GM04504 (cell line): ENCODE results near the gene ABCB7.
"Not testable (repeated sequence)": the region's sequence is repeated elsewhere in the genome, so short reads cannot be mapped to it uniquely, and the experiment has no call there.

Experiments
- DNase-seq: peaks from one replicate; pipeline ENCODE4 v3.0.0-alpha.2; 2012; ENCODE audit warnings: low read depth

The ABCB7 gene

DNA sequence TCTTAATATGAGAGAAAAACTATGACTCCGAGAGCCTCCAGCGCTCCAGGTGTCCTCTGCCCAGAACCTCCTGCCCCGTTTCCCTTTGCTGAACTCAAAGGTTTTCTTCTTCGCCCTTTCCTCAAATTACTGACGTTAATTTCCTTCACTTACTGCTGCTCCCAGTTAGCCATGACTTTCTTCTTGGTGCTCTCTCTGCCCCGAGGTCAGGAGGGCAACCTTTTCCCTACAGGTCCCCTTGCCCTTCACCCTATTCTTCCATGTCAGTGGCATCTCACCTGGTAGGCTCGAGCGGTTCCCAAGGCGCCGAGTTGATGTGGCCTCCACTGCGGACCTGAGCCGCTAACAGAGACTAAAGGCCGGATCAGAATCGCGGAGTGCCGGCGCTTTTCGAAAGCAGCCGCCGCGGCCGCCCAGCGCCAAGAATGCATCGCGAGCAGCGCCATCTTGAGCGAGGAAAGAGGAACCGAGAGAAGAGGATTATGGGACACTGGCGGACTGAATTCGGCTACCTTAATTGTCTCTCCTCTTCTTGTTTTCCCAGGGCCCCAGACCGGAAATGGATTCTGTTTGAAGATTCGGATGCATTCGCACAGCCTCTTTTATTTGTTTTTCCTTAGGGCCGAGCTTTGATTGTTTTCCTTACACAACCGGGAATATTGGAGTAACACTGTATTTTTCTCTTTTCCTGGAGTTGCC is at the start of gene ABCB7:
Gene ABCB7 (minus strand): TSS at position 457 of the 699 bp plus-strand sequence. CDS start 11 bp downstream, at position 446.
- peak; percentile 46 for DNase-seq

DNA sequence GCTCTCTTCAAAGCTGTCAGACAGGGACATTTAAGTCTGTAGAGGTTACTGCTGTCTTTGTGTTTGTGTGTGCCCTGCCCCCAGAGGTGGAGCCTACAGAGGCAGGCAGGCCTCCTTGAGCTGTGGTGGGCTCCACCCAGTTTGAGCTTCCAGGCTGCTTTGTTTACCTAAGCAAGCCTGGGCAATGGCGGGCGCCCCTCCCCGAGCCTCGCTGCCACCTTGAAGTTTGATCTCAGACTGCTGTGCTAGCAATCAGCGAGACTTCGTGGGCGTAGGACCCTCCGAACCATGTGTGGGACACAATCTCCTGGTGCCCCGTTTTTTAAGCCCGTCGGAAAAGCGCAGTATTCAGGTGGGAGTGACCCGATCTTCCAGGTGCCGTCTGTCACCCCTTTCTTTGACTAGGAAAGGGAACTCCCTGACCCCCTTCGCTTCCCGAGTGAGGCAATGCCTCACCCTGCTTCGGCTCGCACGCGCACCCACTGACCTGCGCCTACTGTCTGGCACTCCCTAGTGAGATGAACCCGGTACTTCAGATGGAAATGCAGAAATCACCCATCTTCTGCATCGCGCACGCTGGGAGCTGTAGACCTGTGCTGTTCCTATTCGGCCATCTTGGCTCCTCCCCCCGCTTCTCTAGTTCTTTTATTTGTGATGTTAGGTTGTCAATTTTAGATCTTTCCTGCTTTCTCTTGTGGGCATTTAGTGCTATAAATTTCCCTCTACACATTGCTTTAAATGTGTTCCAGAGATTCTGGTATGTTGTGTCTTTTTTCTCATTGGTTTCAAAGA is 32.5 kb upstream of the ABCB7 start:
- DNase-seq: not testable (repeated sequence)

- DNase-seq: peak; percentile 7
These were observed 25.6 kb upstream of the ABCB7 start for GRCh38 chrX:75181721-75182120.

DNA sequence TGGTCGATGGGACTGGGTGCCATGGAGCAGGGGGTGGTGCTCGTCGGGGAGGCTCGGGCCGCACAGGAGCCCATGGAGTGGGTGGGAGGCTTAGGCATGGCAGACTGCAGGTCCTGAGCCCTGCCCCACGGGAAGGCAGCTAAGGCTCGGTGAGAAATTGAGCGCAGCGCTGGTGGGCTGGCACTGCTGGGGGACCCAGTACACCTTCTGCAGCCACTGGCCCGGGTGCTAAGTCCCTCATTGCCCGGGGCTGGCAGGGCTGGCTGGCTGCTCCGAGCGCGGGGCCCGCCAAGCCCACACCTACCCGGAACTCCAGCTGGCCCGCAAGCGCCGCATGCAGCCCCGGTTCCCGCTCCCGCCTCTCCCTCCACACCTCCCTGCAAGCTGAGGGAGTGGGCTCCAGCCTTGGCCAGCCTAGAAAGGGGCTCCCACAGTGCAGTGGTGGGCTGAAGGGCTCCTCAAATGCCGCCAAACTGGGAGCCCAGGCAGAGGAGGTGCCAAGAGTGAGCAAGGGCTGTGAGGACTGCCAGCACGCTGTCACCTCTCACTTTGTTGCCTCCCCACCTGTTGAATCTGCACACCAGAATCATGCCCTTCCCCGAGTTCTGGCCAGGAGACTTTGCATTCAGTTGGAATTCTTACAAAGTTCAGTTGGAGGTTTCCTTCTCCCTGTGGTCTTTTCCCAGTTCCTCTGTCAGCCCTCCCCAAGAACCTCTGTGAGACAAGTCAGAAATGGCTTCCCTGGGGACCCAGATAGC is 23.6 kb upstream of the ABCB7 start:
- not testable (repeated sequence) for DNase-seq

GRCh38 chrX:75172257-75172890 is 16.3 kb upstream of the ABCB7 start:
- DNase-seq: not testable (repeated sequence)

GRCh38 chrX:75158054-75158453 is 2.0 kb upstream of the ABCB7 start:
- DNase-seq: no peak

DNA sequence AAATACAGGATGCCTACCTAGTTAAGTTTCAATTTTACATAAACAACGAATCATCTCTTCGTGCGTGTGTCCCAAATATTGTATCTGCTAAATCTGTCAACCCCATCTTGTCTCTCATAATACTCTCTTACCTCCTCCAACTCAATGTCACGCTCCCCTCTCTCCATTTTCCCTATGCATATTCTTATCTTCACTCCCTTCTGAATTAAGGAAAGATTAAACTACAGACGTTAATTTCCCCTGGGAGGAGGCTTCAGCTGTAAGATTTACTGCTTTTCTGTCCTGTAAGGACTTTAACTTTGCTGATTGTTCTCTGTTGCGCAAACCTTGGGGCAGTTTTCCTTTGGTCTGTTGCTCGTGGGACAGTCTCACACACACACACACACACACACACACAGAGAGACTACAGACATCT is 455 bp upstream of the ABCB7 start:
- peak; percentile 18 for DNase-seq

- no peak for DNase-seq
These were observed 646 bp downstream of the ABCB7 start for GRCh38 chrX:75155447-75155826.

DNA sequence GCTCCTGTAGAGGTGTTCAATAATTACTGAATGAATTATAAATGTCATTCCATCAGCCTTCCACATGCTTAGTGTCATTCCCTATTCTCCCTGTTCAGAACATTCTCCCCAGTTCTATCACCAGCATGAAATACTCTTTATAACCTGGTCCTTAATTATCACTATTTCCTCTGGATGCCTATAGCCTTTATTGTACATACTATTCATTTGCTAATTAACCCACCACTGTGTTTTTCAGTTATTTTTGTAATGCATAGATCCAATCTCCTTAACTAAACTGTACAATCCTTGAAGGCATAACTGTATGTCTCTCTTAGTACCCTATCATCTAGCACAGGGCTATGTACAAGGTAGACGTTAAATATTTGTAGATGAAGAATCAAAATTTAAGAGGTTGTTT is 1.2 kb downstream of the ABCB7 start:
- DNase-seq: no peak

GRCh38 chrX:75151827-75152592 is 4.1 kb downstream of the ABCB7 start:
- DNase-seq: no peak

GRCh38 chrX:75149654-75150053 is 6.4 kb downstream of the ABCB7 start:
- no peak for DNase-seq

GRCh38 chrX:75132672-75133071 is 23.4 kb downstream of the ABCB7 start:
- no peak for DNase-seq

DNA sequence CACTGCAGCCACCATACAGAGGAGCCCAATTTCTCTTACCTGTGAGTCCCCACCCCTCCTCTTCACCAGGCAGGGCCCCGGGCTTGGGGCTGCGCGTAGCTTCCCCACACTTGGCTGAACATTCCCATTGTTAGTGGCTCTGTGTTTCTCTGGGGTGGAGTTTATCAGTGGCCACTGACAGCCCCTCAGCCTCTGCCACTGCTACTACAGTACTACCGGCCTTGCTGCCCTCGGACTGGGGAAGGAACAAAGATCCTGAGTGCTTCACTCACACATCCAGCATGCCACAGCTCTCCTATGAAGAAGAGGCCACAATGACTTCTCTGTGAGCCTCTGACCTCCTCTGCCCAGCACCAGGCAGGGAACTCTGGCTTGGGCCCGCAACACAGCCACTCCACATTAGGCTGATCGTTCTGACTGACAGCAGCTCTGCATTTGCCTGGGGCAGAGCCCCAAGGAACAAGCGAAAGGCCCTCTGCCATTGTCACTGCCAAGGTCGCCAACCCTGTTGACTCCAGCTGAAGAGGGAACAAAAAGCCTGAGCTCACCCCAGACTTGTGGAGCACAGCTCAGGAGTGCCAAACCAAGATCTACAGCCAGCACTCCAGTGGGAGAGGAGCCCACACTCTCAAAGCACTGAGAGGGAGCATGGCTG is 24.0 kb downstream of the ABCB7 start:
- no peak for DNase-seq

DNA sequence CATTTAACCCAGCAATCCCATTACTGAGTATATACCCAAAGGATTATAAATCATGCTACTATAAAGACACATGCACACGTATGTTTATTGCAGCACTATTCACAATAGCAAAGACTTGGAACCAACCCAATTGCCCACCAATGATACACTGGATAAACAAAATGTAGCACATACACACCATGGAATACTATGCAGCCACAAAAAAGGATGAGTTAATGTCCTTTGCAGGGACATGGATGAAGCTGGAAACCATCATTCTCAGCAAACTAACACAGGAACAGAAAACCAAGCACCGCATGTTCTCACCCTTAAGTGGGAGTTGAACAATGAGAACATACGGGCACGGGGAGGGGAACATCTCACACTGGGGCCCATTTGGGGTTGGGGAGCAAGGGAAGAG is 27.0 kb downstream of the ABCB7 start:
- not testable (repeated sequence) for DNase-seq

GRCh38 chrX:75118296-75118695 is 37.8 kb downstream of the ABCB7 start:
- no peak for DNase-seq

- DNase-seq: no peak
These were observed 40.2 kb downstream of the ABCB7 start for GRCh38 chrX:75115707-75116413.

DNA sequence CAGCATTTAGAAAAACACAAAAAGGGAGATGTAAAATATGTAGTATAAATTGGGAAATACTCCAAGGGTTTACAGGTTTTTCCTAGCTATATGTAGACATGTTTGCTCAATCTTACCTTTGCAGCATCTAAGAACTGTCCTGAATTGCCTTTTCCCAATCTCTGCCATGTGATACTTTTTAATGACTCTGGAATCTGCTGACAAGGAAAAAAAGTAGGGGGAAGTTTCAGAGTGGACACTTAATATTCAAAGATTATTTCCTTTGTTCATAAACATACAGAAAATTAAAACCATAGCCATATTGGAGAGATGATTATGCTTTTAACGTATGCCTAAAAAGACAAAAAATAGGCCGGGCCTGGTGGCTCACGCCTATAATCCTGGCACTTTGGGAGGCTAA is 41.4 kb downstream of the ABCB7 start:
- DNase-seq: no peak

- no peak for DNase-seq
These were observed 42.4 kb downstream of the ABCB7 start for GRCh38 chrX:75113664-75114063.

DNA sequence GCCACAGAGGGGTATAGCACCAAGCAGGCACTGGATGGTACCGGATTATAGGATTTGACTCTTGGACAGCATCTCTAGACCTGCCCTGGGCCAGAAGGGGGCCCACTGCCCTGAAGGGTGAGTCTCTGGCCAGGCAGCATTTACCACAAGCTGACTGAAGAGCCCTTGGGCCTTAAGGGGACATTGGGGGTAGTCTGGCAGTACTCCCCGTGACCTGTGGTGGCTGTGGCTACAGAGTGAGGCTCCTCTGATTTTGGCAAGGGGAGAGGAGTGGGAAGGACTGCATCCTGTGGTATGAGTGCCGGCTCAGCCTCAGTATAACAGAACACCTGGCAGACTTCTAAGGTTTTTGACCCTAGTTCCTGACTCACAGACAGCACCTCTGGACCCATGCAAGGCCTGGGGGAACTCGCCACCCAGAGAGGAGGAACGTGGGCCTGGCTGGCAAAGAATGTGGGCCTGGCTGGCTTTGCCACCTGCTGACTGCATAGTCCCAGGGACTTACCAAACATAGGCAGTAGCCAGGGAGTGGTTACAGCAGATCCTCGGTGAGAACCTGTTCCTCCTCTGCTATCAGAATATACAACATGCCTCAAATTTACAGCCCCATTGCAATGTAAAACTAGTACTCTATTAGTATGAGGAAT is 48.1 kb downstream of the ABCB7 start:
- DNase-seq: no peak

GRCh38 chrX:75106772-75107171 is 49.3 kb downstream of the ABCB7 start:
- no peak for DNase-seq
